GM23338 (cell line): ENCODE results near the gene PSMD5.

Experiments
- CREB1 ChIP-seq: fragments of 250-450 bp; sonication (Bioruptor Pico); IDR thresholded peaks from 2 replicates; pipeline ENCODE4 v1.5.0; 2020; ENCODE audit warnings: low read depth, mild to moderate bottlenecking, moderate library complexity
- CTCF ChIP-seq, 2 experiments: fragments of 200-600 bp in 1 of 2; sonication (generic) in 1 of 2; conservative IDR thresholded peaks; 2 replicates each; pipeline versions ENCODE4 v1.5.1 to v1.6.1; 2016 to 2017; ENCODE audit warnings: antibody characterized with exemption in 2 of 2, low read depth in 2 of 2, mild to moderate bottlenecking in 2 of 2, moderate library complexity in 1 of 2
- EZH2 ChIP-seq: fragments of 200-600 bp; sonication (generic); IDR thresholded peaks from one replicate; pipeline ENCODE4 v1.8.0; 2017; ENCODE audit warnings: antibody characterized with exemption, mild to moderate bottlenecking, low read depth; ENCODE audit not compliant: unreplicated experiment
- EZH2phosphoT487 ChIP-seq: fragments of 200-600 bp; sonication (generic); IDR thresholded peaks from one replicate; pipeline ENCODE4 v1.8.1; 2018; ENCODE audit warnings: antibody characterized with exemption; ENCODE audit not compliant: unreplicated experiment
- JUNB ChIP-seq: IDR thresholded peaks from one replicate; pipeline ENCODE4 v1.6.1; 2016; ENCODE audit warnings: antibody characterized with exemption; ENCODE audit not compliant: unreplicated experiment
- NANOG ChIP-seq: IDR thresholded peaks from 2 replicates; pipeline ENCODE4 v1.6.1; 2016; ENCODE audit warnings: antibody characterized with exemption, borderline replicate concordance
- POLR2AphosphoS5 ChIP-seq: IDR thresholded peaks from 2 replicates; pipeline ENCODE4 v1.6.1; 2016; ENCODE audit warnings: antibody characterized with exemption, low read depth
- STAT1 ChIP-seq: IDR thresholded peaks from one replicate; pipeline ENCODE4 v1.6.1; 2016; ENCODE audit warnings: antibody characterized with exemption; ENCODE audit not compliant: unreplicated experiment
- ZNF114 ChIP-seq: fragments of 250-450 bp; sonication (Bioruptor Pico); IDR thresholded peaks from 2 replicates; pipeline ENCODE4 v1.5.0; 2020; ENCODE audit warnings: mild to moderate bottlenecking, moderate library complexity
- TF ChIP-seq, protein P1 (sequence below): IDR thresholded peaks from one replicate; pipeline ENCODE4 v1.6.1; 2018; ENCODE audit warnings: antibody characterized with exemption; ENCODE audit not compliant: unreplicated experiment
- TF ChIP-seq, protein P2 (sequence below): IDR thresholded peaks from 2 replicates; pipeline ENCODE4 v1.6.1; 2016; ENCODE audit warnings: antibody characterized with exemption
- TF ChIP-seq, protein P3 (sequence below): fragments of 250-450 bp; sonication (Bioruptor Pico); IDR thresholded peaks from 2 replicates; pipeline ENCODE4 v1.5.0; 2020; ENCODE audit warnings: mild to moderate bottlenecking, moderate library complexity

GRCh38 chr9:120862452-120862851 lies 19.7 kb upstream of the PSMD5 start:
- TF ChIP-seq EZH2 = no peak
- peak in 1 of 2 experiments; percentile 62; a peak in 2 of 4 replicates for TF ChIP-seq CTCF (conservative IDR thresholded peaks at IDR 0.05; ENCODE audit: low read depth in 2 of 2)
- TF ChIP-seq, protein P1, sequence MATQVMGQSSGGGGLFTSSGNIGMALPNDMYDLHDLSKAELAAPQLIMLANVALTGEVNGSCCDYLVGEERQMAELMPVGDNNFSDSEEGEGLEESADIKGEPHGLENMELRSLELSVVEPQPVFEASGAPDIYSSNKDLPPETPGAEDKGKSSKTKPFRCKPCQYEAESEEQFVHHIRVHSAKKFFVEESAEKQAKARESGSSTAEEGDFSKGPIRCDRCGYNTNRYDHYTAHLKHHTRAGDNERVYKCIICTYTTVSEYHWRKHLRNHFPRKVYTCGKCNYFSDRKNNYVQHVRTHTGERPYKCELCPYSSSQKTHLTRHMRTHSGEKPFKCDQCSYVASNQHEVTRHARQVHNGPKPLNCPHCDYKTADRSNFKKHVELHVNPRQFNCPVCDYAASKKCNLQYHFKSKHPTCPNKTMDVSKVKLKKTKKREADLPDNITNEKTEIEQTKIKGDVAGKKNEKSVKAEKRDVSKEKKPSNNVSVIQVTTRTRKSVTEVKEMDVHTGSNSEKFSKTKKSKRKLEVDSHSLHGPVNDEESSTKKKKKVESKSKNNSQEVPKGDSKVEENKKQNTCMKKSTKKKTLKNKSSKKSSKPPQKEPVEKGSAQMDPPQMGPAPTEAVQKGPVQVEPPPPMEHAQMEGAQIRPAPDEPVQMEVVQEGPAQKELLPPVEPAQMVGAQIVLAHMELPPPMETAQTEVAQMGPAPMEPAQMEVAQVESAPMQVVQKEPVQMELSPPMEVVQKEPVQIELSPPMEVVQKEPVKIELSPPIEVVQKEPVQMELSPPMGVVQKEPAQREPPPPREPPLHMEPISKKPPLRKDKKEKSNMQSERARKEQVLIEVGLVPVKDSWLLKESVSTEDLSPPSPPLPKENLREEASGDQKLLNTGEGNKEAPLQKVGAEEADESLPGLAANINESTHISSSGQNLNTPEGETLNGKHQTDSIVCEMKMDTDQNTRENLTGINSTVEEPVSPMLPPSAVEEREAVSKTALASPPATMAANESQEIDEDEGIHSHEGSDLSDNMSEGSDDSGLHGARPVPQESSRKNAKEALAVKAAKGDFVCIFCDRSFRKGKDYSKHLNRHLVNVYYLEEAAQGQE = no peak
- no peak for TF ChIP-seq EZH2phosphoT487
- no peak for TF ChIP-seq POLR2AphosphoS5
- TF ChIP-seq STAT1 = no peak
- no peak for TF ChIP-seq ZNF114 (CRISPR knock-in tag)
- TF ChIP-seq CREB1 = no peak
- no peak for TF ChIP-seq JUNB
- TF ChIP-seq NANOG = no peak
- TF ChIP-seq, protein P2, sequence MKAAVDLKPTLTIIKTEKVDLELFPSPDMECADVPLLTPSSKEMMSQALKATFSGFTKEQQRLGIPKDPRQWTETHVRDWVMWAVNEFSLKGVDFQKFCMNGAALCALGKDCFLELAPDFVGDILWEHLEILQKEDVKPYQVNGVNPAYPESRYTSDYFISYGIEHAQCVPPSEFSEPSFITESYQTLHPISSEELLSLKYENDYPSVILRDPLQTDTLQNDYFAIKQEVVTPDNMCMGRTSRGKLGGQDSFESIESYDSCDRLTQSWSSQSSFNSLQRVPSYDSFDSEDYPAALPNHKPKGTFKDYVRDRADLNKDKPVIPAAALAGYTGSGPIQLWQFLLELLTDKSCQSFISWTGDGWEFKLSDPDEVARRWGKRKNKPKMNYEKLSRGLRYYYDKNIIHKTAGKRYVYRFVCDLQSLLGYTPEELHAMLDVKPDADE = no peak
- TF ChIP-seq, protein P3, sequence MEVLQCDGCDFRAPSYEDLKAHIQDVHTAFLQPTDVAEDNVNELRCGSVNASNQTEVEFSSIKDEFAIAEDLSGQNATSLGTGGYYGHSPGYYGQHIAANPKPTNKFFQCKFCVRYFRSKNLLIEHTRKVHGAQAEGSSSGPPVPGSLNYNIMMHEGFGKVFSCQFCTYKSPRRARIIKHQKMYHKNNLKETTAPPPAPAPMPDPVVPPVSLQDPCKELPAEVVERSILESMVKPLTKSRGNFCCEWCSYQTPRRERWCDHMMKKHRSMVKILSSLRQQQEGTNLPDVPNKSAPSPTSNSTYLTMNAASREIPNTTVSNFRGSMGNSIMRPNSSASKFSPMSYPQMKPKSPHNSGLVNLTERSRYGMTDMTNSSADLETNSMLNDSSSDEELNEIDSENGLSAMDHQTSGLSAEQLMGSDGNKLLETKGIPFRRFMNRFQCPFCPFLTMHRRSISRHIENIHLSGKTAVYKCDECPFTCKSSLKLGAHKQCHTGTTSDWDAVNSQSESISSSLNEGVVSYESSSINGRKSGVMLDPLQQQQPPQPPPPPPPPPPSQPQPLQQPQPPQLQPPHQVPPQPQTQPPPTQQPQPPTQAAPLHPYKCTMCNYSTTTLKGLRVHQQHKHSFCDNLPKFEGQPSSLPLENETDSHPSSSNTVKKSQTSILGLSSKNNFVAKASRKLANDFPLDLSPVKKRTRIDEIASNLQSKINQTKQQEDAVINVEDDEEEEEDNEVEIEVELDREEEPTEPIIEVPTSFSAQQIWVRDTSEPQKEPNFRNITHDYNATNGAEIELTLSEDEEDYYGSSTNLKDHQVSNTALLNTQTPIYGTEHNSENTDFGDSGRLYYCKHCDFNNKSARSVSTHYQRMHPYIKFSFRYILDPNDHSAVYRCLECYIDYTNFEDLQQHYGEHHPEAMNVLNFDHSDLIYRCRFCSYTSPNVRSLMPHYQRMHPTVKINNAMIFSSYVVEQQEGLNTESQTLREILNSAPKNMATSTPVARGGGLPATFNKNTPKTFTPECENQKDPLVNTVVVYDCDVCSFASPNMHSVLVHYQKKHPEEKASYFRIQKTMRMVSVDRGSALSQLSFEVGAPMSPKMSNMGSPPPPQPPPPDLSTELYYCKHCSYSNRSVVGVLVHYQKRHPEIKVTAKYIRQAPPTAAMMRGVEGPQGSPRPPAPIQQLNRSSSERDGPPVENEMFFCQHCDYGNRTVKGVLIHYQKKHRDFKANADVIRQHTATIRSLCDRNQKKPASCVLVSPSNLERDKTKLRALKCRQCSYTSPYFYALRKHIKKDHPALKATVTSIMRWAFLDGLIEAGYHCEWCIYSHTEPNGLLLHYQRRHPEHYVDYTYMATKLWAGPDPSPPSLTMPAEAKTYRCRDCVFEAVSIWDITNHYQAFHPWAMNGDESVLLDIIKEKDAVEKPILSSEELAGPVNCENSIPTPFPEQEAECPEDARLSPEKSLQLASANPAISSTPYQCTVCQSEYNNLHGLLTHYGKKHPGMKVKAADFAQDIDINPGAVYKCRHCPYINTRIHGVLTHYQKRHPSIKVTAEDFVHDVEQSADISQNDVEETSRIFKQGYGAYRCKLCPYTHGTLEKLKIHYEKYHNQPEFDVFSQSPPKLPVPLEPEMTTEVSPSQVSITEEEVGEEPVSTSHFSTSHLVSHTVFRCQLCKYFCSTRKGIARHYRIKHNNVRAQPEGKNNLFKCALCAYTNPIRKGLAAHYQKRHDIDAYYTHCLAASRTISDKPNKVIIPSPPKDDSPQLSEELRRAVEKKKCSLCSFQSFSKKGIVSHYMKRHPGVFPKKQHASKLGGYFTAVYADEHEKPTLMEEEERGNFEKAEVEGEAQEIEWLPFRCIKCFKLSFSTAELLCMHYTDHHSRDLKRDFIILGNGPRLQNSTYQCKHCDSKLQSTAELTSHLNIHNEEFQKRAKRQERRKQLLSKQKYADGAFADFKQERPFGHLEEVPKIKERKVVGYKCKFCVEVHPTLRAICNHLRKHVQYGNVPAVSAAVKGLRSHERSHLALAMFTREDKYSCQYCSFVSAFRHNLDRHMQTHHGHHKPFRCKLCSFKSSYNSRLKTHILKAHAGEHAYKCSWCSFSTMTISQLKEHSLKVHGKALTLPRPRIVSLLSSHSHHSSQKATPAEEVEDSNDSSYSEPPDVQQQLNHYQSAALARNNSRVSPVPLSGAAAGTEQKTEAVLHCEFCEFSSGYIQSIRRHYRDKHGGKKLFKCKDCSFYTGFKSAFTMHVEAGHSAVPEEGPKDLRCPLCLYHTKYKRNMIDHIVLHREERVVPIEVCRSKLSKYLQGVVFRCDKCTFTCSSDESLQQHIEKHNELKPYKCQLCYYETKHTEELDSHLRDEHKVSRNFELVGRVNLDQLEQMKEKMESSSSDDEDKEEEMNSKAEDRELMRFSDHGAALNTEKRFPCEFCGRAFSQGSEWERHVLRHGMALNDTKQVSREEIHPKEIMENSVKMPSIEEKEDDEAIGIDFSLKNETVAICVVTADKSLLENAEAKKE (CRISPR knock-in tag) = no peak
